K562 (cell line): ENCODE data around the gene FRRS1L. TPM values are rescaled to one million over a fixed set of nuclear protein-coding genes. Genes with fewer than 3 reads are reported as not detected.

Experiments
- ATF6 ChIP-seq: sonication (generic); formaldehyde crosslinking; IDR thresholded peaks from 2 replicates; pipeline ENCODE4 v1.4.0; 2020; ENCODE audit warnings: mild to moderate bottlenecking, missing genetic modification reagents
- CHD2 ChIP-seq: IDR thresholded peaks from 2 replicates; pipeline ENCODE4 v1.6.1; 2011; ENCODE audit warnings: low read depth, low read length
- CREB5 ChIP-seq: fragments of 250-450 bp; sonication (Bioruptor Pico); IDR thresholded peaks from 2 replicates; pipeline ENCODE4 v1.5.0; 2020; ENCODE audit warnings: mild to moderate bottlenecking
- E2F6 ChIP-seq, 2 experiments: IDR thresholded peaks; 2 replicates each; pipeline ENCODE4 v1.6.1; 2011; ENCODE audit warnings: borderline replicate concordance in 1 of 2, control low read depth in 1 of 2, low read depth in 1 of 2, low read length in 1 of 2, mild to moderate bottlenecking in 1 of 2, mixed read lengths in 1 of 2, moderate library complexity in 1 of 2; ENCODE audit not compliant: insufficient read depth in 1 of 2, insufficient read length in 1 of 2, poor library complexity in 1 of 2, severe bottlenecking in 1 of 2; ENCODE audit errors: extremely low read depth in 1 of 2
- FOXK1 ChIP-seq: sonication (generic); formaldehyde crosslinking; IDR thresholded peaks from 2 replicates; pipeline ENCODE4 v1.8.0; 2022; ENCODE audit warnings: missing genetic modification reagents, mild to moderate bottlenecking, borderline replicate concordance
- GMEB1 ChIP-seq: fragments of 250-450 bp; sonication (Bioruptor Pico); IDR thresholded peaks from 2 replicates; pipeline ENCODE4 v1.4.0; 2020; ENCODE audit warnings: mild to moderate bottlenecking
- NFYB ChIP-seq: IDR thresholded peaks from 2 replicates; pipeline ENCODE4 v1.6.1; 2011; ENCODE audit warnings: mild to moderate bottlenecking, moderate library complexity; ENCODE audit not compliant: insufficient read length; ENCODE audit errors: extremely low read depth
- PCBP1 ChIP-seq: fragments of 200-400 bp; formaldehyde crosslinking; IDR thresholded peaks from 2 replicates; pipeline ENCODE4 v1.6.1; 2018; ENCODE audit warnings: mild to moderate bottlenecking, low read depth, low read length; ENCODE audit not compliant: poor library complexity, severe bottlenecking
- POLR2H ChIP-seq: IDR thresholded peaks from 2 replicates; pipeline ENCODE4 v1.6.1; 2016; ENCODE audit warnings: missing genetic modification characterization, low read depth, mild to moderate bottlenecking, control low read depth, missing compliant biosample characterization, moderate library complexity
- RAD21 ChIP-seq, 2 experiments: fragments of 250-450 bp in 1 of 2; fragments of 450-650 bp in 1 of 2; sonication (Bioruptor Pico) in 1 of 2; formaldehyde crosslinking in 1 of 2; IDR thresholded peaks in 1 of 2; conservative IDR thresholded peaks in 1 of 2; 2 replicates each; pipeline versions ENCODE4 v1.4.0 to v1.8.0; 2020 to 2022; ENCODE audit warnings: mild to moderate bottlenecking in 2 of 2, moderate library complexity in 1 of 2
- SMC3 ChIP-seq: conservative IDR thresholded peaks from 2 replicates; pipeline ENCODE4 v1.6.1; 2011; ENCODE audit warnings: low read depth, low read length, improper control_type of control experiment; ENCODE audit not compliant: insufficient read depth
- TEAD1 ChIP-seq, 2 experiments: fragments of 450-650 bp in 1 of 2; sonication (generic) in 1 of 2; formaldehyde crosslinking; IDR thresholded peaks; 2 replicates each; pipeline versions ENCODE4 v1.4.0 to v1.8.0; 2020 to 2022; ENCODE audit warnings: mild to moderate bottlenecking in 2 of 2, missing genetic modification reagents in 1 of 2
- TFAM ChIP-seq: fragments of 250-450 bp; sonication (Bioruptor Pico); conservative IDR thresholded peaks from 2 replicates; pipeline ENCODE4 v1.5.0; 2021; ENCODE audit warnings: mild to moderate bottlenecking, moderate library complexity
- TRIM25 ChIP-seq: fragments of 450-650 bp; IDR thresholded peaks from 2 replicates; pipeline ENCODE4 v1.7.0; 2016; ENCODE audit warnings: borderline replicate concordance
- XRCC3 ChIP-seq: fragments of 450-650 bp; IDR thresholded peaks from 2 replicates; pipeline ENCODE4 v1.6.1; 2017; ENCODE audit warnings: mild to moderate bottlenecking, moderate library complexity
- ZNF23 ChIP-seq: fragments of 250-450 bp; sonication (Bioruptor Pico); IDR thresholded peaks from 2 replicates; pipeline ENCODE4 v1.4.0; 2020; ENCODE audit warnings: mild to moderate bottlenecking
- ZNF232 ChIP-seq: sonication (generic); formaldehyde crosslinking; IDR thresholded peaks from 2 replicates; pipeline ENCODE4 v1.8.0; 2022; ENCODE audit warnings: mild to moderate bottlenecking, missing genetic modification reagents
- polyA plus RNA-seq, 8 experiments: library from polyadenylated mRNA; depleted of rRNA in 4 of 8; stranded (reverse) in 5 of 8; unstranded in 3 of 8; fragments of >200 nt; fragmentation: Nextera tagmentation in 2 of 8; fragmentation: Illumina TruSeq in 1 of 8; extraction: Ambion mirVana in 2 of 8; extraction: Trizol in 1 of 8; gene quantifications; 2 replicates each; pipeline versions ENCODE4 v1.2.1 to v1.2.3, GENCODE V29; 2011 to 2014; ENCODE audit warnings: inconsistent platforms in 1 of 8, missing spikeins in 1 of 8
- total RNA-seq, 7 experiments: library from RNA; depleted of rRNA in 6 of 7; stranded (reverse); fragments of >200 nt in 6 of 7; fragmentation: Illumina TruSeq in 2 of 7; extraction: Trizol in 2 of 7; gene quantifications; 2 replicates each; pipeline versions ENCODE4 v1.2.1 to v1.2.3, GENCODE V29; 2011 to 2021; ENCODE audit warnings: low replicate concordance in 1 of 7

The FRRS1L gene
- total and polyA plus RNA-seq, 9 of the 15 experiments (the other 6 are each of a cell fraction or from before 2014, with no cell fraction given), result under 0.01 to 0.04 (median 0.03) TPM; not detected in 5

GRCh38 chr9:109182940-109183798 lies 16.1 kb upstream of the FRRS1L start (continued):
- TF ChIP-seq POLR2H (no peak), PCBP1 (no peak), TRIM25 (no peak), ZNF23 (CRISPR knock-in tag) (no peak), CHD2 (no peak), SMC3 (peak; percentile 40; the same call in 1 of the 2 replicates), TFAM (CRISPR knock-in tag) (no peak), ZNF232 (CRISPR knock-in tag) (no peak), NFYB (no peak), ATF6 (CRISPR knock-in tag) (no peak), FOXK1 (CRISPR knock-in tag) (no peak), GMEB1 (CRISPR knock-in tag) (no peak), TEAD1 (CRISPR knock-in tag; IDR thresholded peaks at IDR 0.05) (peak in 1 of 2 experiments; percentile 67; a peak in 1 of 4 replicates), RAD21 (CRISPR knock-in tag; conservative IDR thresholded peaks at IDR 0.05 in 1 of 2, IDR thresholded peaks at IDR 0.05 in 1 of 2) (peak; percentile 3 to 21; a peak in 1 of 4 replicates), E2F6 (IDR thresholded peaks at IDR 0.05; ENCODE audit: borderline replicate concordance in 1 of 2, extremely low read depth in 1 of 2, insufficient read depth in 1 of 2, insufficient read length in 1 of 2, low read depth in 1 of 2, low read length in 1 of 2, poor library complexity in 1 of 2, severe bottlenecking in 1 of 2) (peak in 1 of 2 experiments; percentile 30), CREB5 (CRISPR knock-in tag) (no peak), XRCC3 (no peak)
